PC-9 (cell line): ENCODE measurements around the gene ARHGEF12.

ENCODE experiments used
- CTCF ChIP-seq: fragments of 200-600 bp; sonication (generic); conservative IDR thresholded peaks from 2 replicates; pipeline ENCODE4 v1.6.1; 2017; ENCODE audit warnings: mixed run types, antibody characterized with exemption, mild to moderate bottlenecking, moderate library complexity
- EZH2 ChIP-seq: fragments of 200-600 bp; sonication (generic); IDR thresholded peaks from 2 replicates; pipeline ENCODE4 v1.8.0; 2017; ENCODE audit warnings: antibody characterized with exemption, low read depth

- TF ChIP-seq EZH2, result no peak
- no peak for TF ChIP-seq CTCF
Measured at GRCh38 chr11:120372296-120372695, 36.1 kb downstream of the ARHGEF12 start.
